BLaER1 treated with 17β-estradiol and CSF1 and Interleukin-3, amounts not matched to agents 10 nM and 100 nM (cell line): ENCODE results near the gene LRRC37A.
"Not testable (repeated sequence)": the region's sequence is repeated elsewhere in the genome, so short reads cannot be mapped to it uniquely, and the experiment has no call there.

ENCODE experiments used
- H3K27ac ChIP-seq, 11 experiments: shearing (Covaris generic); formaldehyde crosslinking; 2 replicates each; pipeline ENCODE4 v1.8.1; 2022
- H3K27me3 ChIP-seq, 11 experiments: shearing (Covaris generic); formaldehyde crosslinking; 2 replicates each; pipeline ENCODE4 v1.8.1; 2022
- H3K36me3 ChIP-seq, 11 experiments: shearing (Covaris generic); formaldehyde crosslinking; 2 replicates each; pipeline ENCODE4 v1.8.1; 2022
- H3K4me1 ChIP-seq, 10 experiments: shearing (Covaris generic); formaldehyde crosslinking; 2 replicates each; pipeline ENCODE4 v1.8.1; 2022
- H3K4me2 ChIP-seq, 11 experiments: shearing (Covaris generic); formaldehyde crosslinking; 2 replicates each; pipeline ENCODE4 v1.8.1; 2022
- H3K4me3 ChIP-seq, 10 experiments: shearing (Covaris generic); formaldehyde crosslinking; 2 replicates each; pipeline ENCODE4 v1.8.1; 2022
- H3K9ac ChIP-seq, 11 experiments: shearing (Covaris generic); formaldehyde crosslinking; 2 replicates each; pipeline ENCODE4 v1.8.1; 2022
- H3K9me3 ChIP-seq, 11 experiments: shearing (Covaris generic); formaldehyde crosslinking; replicated peaks in 1 of 11; 2 replicates each; pipeline ENCODE4 v1.8.1; 2022
- H4K20me1 ChIP-seq, 11 experiments: shearing (Covaris generic); formaldehyde crosslinking; 2 replicates each; pipeline ENCODE4 v1.8.1; 2022

The LRRC37A gene

DNA sequence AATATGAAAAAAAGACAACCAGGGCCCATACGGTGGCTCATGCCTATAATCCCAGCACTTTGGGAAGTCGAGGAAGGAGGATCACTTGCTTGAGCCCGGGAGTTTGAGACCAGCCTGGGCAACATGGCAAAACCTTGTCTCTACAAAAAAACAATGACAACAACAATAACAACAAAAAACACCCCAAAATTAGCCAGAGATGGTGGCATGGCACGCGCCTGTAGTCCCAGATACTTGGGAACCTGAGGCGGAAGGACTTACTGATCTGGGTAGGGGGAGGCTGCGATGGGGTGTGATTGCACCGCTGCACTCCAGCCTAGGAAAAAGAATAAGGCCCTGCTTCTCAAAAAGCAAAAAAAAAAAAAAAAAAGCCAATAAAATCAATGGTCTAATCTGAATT is 3.3 kb upstream of the LRRC37A start:
- H3K36me3 ChIP-seq, H3K9me3 ChIP-seq, H4K20me1 ChIP-seq, H3K4me3 ChIP-seq, H3K27me3 ChIP-seq: not testable (repeated sequence)
- Histone ChIP-seq H3K4me2 (peak overlapping the region; percentile 47 to 95 (median 85)), H3K9ac (peak overlapping the region; percentile 51 to 71 (median 65); a peak in 18 of 22 replicates), H3K27ac (peak overlapping the region; percentile 63 to 83 (median 77); a peak in 20 of 22 replicates), H3K4me1 (peaks cover 13 to 24% (median 19%) of the 10 kb centered on the region in 10 experiments)

DNA sequence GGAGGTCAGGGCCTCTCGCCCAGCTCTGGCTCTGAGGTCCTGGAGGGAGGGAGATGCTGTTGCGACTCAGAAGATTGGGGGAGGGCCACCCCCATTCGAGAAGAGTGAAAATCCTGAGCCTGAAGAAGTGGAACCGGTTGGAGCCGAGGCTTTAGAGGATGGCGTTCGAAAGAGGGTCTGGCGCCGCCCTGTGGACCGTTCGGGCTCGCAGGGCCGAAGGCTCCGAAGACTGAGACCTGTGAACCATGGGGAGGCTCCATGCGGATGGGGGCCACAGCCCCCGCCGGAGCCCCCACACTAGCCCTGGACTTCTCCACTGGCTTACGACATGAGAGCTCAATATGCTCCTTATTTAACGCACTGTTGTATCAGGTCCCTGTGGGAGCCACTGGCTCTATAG is 46.3 kb downstream of the LRRC37A start:
- H3K4me3 ChIP-seq, H3K36me3 ChIP-seq, H3K4me1 ChIP-seq, H4K20me1 ChIP-seq, H3K4me2 ChIP-seq, H3K9me3 ChIP-seq, H3K27me3 ChIP-seq, H3K9ac ChIP-seq, H3K27ac ChIP-seq: not testable (repeated sequence)

DNA sequence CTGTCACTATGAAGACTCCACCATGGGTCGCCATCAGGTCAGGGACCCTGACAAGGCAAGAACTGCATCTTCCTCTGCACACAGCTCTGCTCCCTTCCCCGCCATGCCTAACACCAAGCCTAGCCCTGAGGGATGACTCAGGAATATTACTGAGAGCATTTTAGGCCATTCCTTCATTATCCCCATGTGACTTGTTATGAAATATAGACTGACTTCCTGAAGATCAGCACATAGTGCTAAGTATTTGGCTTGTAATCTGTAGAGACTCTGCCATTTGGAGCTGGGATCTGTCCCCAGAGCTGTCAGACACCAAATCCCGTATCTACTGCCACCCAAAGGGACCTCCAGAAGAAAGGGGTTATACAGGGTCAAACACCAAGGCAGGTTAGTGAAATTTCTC is 47.2 kb downstream of the LRRC37A start:
- not testable (repeated sequence) for H3K9me3 ChIP-seq, H3K36me3 ChIP-seq, H3K27me3 ChIP-seq, H3K9ac ChIP-seq, H3K4me2 ChIP-seq, H3K4me3 ChIP-seq, H3K4me1 ChIP-seq, H3K27ac ChIP-seq, H4K20me1 ChIP-seq

DNA sequence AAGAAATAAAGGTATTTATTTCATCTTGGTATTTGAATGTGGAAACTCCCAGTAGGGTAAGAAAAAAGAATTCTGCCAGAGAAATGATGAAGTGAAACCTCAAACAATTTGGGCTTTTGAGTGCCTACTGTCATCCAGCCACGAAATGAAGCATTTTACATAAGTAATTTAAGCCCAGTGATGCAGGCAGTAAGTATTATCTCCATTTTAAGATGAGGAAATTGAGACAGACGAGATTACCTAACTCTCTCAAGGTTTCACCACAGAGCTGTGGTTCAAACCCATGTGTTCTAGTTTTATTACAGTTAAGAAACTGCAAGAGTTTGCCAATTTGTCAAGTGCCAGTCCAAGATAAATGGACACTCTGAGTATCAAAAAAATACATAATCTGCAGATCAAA is 53.4 kb downstream of the LRRC37A start:
- not testable (repeated sequence) for H3K4me3 ChIP-seq, H3K36me3 ChIP-seq, H3K9me3 ChIP-seq, H3K9ac ChIP-seq, H3K4me2 ChIP-seq, H3K27me3 ChIP-seq, H3K4me1 ChIP-seq, H4K20me1 ChIP-seq
- peak overlapping the region in 2 of 11 experiments; percentile 61 to 66; a peak in 3 of 22 replicates for H3K27ac ChIP-seq

DNA sequence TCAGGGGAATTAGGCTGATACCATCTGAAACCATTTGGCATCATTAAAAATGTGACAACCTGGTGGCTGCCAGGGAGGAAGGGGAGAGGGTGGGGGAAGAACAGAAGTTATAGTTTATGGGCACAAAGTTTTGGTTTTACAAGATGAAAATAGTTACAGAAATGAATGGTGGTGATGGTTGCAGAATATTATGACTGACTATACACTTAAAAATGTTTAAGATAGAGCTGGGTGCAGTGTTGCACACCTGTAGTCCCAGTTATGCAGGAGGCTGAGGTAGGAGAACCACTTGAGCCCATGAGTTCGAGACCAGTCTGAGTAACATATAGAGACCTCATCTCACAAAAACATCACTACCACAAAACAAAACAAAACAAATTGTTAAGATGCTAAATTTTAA is 54.1 kb downstream of the LRRC37A start:
- not testable (repeated sequence) for H3K27me3 ChIP-seq, H3K9me3 ChIP-seq, H3K4me3 ChIP-seq, H4K20me1 ChIP-seq, H3K4me2 ChIP-seq, H3K9ac ChIP-seq, H3K27ac ChIP-seq, H3K4me1 ChIP-seq, H3K36me3 ChIP-seq

DNA sequence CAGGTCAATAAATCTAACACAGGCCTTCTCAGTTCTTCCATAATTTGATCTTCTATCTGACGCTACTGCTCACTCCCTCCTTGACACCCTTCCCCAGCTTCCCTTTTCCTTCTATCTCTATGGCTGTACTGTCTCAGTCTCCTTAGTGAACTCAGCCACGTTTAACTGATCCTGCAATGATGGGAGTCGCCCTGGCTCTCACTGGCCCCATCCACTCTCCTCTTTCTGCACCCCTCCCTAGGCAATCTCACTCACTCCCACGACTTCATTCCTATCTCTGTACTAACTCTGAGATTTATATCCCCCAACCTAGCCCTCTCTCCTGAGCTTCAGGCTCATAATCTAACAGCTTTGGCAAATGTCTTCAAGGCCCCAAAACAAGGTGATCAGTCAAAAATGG is 58.9 kb downstream of the LRRC37A start:
- not testable (repeated sequence) for H3K27me3 ChIP-seq, H3K4me3 ChIP-seq

DNA sequence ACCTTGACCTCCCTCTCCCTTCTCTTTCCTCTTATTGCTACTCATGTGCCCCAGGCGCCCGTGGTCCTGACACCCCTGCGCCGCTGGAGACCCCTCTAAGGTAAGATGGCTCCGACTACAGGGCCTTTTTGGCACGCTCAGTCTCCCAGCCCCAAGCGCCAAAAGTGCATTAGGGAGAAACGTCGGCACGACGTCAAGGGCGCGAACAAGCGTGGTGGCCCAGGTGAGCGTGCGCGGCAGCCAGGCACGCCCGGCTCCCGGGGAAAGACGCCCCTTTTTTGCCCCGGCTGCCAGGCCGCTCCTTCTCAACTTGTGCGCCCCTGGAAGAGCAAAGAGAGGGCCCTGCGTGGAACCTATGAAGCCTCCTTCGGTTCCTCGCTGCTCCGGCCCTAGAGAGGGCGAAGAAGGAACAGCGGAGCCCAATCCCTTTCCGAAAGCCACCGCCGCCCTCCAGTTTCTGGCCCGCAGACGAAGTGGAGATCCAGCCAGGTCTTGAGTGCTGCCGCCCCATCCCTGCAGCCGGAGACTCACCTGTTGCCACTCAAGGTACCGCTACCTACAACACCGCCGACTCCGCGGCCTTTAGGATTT is 66.3 kb downstream of the LRRC37A start:
- H3K27me3 ChIP-seq, H3K36me3 ChIP-seq, H3K4me3 ChIP-seq, H3K4me1 ChIP-seq, H4K20me1 ChIP-seq, H3K4me2 ChIP-seq, H3K27ac ChIP-seq, H3K9me3 ChIP-seq, H3K9ac ChIP-seq: not testable (repeated sequence)

More for the DNA sequence above, 58.9 kb downstream of the LRRC37A start:
- H4K20me1 ChIP-seq, H3K36me3 ChIP-seq, H3K9ac ChIP-seq, H3K4me1 ChIP-seq, H3K27ac ChIP-seq, H3K9me3 ChIP-seq, H3K4me2 ChIP-seq: not testable (repeated sequence)

DNA sequence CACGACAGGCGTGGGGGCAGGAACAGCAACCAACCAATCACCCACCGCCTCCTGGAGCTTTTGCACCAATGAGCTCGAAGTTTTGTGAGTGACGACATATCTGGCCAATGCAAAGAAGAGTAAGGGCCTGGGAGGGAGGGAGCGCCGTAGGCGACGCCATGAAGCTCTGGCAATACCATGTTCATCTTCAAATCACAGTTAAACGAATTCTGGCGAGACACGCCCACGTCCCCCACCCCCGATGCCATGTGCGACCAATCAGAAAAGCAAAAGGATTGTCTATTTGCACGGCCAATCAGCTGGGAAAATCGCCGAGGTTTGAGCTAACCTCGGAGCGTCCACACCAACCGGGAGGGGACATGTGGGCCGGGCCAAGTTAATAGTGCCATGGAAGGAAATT is 66.8 kb downstream of the LRRC37A start, which contains the start of gene ARL17B:
Gene ARL17B, minus strand, starts transcription at position 12 of the 400 bp plus-strand sequence. CDS start 3,369 bp downstream, outside the sequence.
- H4K20me1 ChIP-seq, H3K9me3 ChIP-seq, H3K9ac ChIP-seq, H3K4me1 ChIP-seq, H3K4me3 ChIP-seq, H3K27me3 ChIP-seq, H3K27ac ChIP-seq, H3K4me2 ChIP-seq, H3K36me3 ChIP-seq: not testable (repeated sequence)

DNA sequence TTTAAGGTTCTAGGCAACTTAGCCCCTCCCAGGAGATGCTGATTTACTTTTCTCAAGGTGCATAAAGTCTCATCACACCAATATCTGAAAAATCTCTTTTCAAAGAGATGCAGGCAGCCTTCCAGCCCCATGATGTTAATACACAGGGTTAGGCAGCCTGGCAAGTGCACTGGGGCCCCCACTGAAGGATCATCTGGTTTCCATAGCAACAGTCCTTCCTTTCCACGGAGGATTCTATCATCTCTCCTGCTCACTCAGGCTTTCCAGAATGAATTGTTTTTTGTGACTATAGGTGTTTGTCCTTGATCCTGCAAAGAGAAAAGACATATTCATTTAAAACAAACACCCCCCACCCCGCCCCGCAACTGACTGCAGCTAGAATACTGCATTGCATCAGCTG is 72.6 kb downstream of the LRRC37A start:
- not testable (repeated sequence) for H3K4me1 ChIP-seq, H3K27ac ChIP-seq, H3K4me3 ChIP-seq, H4K20me1 ChIP-seq, H3K9ac ChIP-seq, H3K4me2 ChIP-seq, H3K36me3 ChIP-seq, H3K9me3 ChIP-seq, H3K27me3 ChIP-seq

DNA sequence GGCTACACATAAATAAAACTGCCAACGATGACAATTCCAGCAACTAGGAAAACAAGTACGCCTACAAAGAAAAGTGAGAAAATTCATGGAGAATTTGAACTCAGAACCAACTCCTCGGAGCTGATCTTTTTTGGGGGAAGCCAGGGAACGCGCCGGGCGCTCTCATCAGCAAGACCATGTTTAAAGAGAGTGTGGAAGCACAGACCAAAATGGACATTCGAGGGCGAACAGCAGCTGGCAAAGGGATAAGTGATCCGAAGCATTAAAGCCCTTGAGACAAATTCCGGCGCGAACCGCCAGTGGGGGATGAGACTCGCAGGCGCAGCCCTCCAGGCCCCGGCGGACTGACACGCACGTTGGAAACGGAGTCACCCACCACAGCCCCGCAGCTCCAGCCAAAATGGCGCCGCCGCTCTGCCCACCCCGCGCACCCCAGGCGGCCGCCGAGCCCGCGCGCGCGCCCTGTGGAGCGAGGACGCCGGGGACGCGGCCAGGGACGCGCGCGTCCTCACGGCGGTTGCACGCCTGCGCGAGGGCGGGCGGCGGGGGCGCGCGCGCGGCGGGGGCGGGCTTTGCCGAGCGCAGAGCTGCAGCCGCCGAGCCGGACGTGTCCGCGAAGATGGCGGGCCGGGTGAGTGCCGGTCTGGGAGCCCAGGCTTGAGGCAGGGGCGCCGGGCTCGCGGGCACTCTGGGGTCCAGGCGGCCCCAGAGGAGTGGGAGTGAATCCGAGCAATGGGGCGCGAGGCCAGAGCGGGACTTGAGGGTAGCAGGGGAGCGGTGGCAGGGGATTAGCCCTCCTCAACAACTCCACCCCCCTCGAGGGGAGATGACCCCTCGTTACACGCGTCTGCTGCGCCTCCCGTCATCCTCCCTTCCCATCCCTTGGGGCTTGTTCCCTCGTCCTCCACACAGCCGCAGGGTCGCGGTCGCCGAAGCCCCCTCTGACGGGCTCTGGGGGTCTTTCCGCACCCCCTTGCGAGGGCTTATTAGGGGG is 77.6 kb downstream of the LRRC37A start:
- H3K36me3 ChIP-seq, H3K9ac ChIP-seq, H3K4me2 ChIP-seq, H4K20me1 ChIP-seq, H3K27me3 ChIP-seq, H3K4me1 ChIP-seq, H3K9me3 ChIP-seq, H3K27ac ChIP-seq, H3K4me3 ChIP-seq: not testable (repeated sequence)

DNA sequence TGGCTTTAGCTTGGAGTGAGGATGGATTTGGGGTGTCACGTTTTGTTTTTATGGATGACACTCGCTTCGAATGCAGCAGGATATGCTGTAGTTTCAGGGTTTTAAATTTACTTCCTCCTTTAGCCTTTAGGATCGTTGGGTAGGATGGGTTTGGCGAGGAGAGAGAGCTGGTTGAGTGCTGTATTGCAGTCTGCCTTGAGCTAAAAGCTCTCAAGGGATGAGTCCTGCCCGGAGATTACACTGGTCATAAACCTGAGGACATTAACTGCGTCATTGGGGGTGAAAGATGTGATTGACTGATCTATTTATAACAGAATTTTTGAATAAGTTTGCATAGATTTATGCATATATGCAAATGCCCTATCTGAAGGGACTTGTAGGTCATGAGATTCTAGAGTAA is 78.5 kb downstream of the LRRC37A start:
- not testable (repeated sequence) for H3K36me3 ChIP-seq, H3K4me3 ChIP-seq, H3K9ac ChIP-seq, H3K27ac ChIP-seq, H3K9me3 ChIP-seq, H3K27me3 ChIP-seq, H3K4me2 ChIP-seq, H3K4me1 ChIP-seq, H4K20me1 ChIP-seq

DNA sequence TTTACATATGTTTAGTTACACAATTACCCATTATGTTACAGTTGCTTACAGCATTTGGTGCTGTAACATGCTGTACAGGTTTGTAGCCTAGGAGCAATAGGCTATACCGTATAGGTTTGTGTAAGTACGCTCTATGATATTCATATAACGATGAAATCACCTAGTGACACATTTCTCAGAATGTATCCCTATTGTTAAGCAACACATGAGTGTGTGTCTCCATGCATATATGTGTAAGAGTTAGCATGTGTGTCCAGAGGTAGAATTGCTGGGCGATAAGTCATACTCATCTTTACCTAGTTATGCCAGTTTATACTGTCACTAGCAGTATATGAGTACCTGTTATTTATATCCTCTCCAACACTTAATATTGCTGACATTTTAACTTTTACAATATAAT is 88.2 kb downstream of the LRRC37A start:
- H3K27me3 ChIP-seq, H3K4me2 ChIP-seq, H3K4me1 ChIP-seq, H3K27ac ChIP-seq, H3K36me3 ChIP-seq, H3K9me3 ChIP-seq, H3K4me3 ChIP-seq, H3K9ac ChIP-seq, H4K20me1 ChIP-seq: not testable (repeated sequence)

DNA sequence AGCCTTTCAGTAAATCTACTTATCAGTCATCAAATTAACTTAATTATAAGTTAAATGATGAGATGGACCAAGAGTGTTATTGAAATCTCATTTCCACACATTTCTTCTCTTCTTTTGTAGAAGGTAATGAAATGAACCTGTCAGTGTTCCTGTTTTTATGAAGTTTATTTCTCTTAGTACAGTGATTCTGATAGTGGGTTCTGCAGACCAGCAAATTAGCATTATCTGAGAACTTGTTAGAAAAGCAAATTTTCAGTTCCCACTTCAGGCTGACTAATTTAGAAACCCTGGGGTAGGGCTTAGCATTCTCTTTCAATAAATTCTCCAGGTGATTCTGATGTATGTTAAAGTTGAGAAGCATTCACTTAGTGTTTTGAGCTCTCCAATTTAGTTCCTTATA is 90.6 kb downstream of the LRRC37A start:
- H3K9me3 ChIP-seq, H3K36me3 ChIP-seq, H3K27me3 ChIP-seq, H3K9ac ChIP-seq, H3K27ac ChIP-seq, H4K20me1 ChIP-seq, H3K4me3 ChIP-seq, H3K4me1 ChIP-seq, H3K4me2 ChIP-seq: not testable (repeated sequence)
